ENCODE data around the gene MMP12. TPM values are rescaled to one million over a fixed set of nuclear protein-coding genes. Genes with fewer than 3 reads are reported as not detected.

Gene MMP12
- total RNA-seq, 2 experiments from 2014 or later, result not detected

DNA sequence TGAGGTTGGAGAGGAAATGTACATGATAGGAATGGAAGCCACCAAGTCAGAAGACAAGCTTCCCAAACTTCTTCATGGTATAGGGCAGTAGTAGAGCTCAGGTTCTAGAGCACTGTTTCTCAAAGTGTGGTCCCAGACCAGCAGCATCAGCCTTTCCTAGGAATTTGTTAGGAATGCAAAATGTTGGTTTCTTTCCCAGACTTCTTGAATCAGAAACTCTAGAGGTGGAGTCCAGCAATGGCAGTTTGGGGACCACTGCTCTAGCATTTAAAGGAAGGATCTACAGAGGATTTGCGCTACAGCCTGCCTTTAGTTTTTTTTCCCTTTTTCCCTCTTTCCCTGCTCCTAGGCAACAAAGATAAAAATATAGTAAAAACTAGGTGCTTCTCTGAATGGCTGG, 17.0 kb upstream of the MMP12 start:
- ChIA-PET CTCF (no interaction called here), POLR2A (interaction anchor here (0.7 kb wide), 1 partner anchor 54 kb away, joined by 3 read pairs; no protein-coding TSS in a partner anchor)
- H3K4me3 ChIP-seq (ENCODE audit: low read length), result no peak overlapping the region
- Mint-ChIP-seq H3K4me3 (no peak overlapping the region), H3K27ac (no peak overlapping the region), H3K4me1 (ENCODE audit: low read depth) (no peaks in the 10 kb centered on the region), H3K36me3 (ENCODE audit: low read depth) (no peaks in the 10 kb centered on the region), H3K27me3 (peaks cover 20% of the 10 kb centered on the region), H3K9me3 (peaks cover 14% of the 10 kb centered on the region)
- no peak for ATAC-seq (ENCODE audit: poor library complexity)
- no peak overlapping the region for H3K27ac ChIP-seq (ENCODE audit: low read depth in 1 of 2, low read length in 2 of 2)
- H3K36me3 ChIP-seq (ENCODE audit: insufficient read depth, low read length), result no peaks in the 10 kb centered on the region
- TF ChIP-seq, protein P1, sequence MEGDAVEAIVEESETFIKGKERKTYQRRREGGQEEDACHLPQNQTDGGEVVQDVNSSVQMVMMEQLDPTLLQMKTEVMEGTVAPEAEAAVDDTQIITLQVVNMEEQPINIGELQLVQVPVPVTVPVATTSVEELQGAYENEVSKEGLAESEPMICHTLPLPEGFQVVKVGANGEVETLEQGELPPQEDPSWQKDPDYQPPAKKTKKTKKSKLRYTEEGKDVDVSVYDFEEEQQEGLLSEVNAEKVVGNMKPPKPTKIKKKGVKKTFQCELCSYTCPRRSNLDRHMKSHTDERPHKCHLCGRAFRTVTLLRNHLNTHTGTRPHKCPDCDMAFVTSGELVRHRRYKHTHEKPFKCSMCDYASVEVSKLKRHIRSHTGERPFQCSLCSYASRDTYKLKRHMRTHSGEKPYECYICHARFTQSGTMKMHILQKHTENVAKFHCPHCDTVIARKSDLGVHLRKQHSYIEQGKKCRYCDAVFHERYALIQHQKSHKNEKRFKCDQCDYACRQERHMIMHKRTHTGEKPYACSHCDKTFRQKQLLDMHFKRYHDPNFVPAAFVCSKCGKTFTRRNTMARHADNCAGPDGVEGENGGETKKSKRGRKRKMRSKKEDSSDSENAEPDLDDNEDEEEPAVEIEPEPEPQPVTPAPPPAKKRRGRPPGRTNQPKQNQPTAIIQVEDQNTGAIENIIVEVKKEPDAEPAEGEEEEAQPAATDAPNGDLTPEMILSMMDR (IDR thresholded peaks at IDR 0.05), result no peak
- no peaks in the 10 kb centered on the region for H3K27me3 ChIP-seq (ENCODE audit: control insufficient read depth in 1 of 2, insufficient read depth in 2 of 2, low read length in 2 of 2)
- H3K4me1 ChIP-seq (ENCODE audit: insufficient read depth, low read length), result no peaks in the 10 kb centered on the region
- DNase-seq, result no peak
- peaks cover 0 to 4% of the 10 kb centered on the region in 2 experiments for H3K9me3 ChIP-seq (ENCODE audit: control insufficient read depth in 1 of 2, insufficient read depth in 1 of 2, low read length in 2 of 2)
- intact Hi-C loops (cut with DNase I, micrococcal nuclease), result no loop called here

GRCh38 chr11:102886999-102887398, 12.2 kb upstream of the MMP12 start:
- Mint-ChIP-seq H3K27ac (no peak overlapping the region), H3K36me3 (ENCODE audit: low read depth) (no peaks in the 10 kb centered on the region), H3K9me3 (no peaks in the 10 kb centered on the region), H3K4me3 (no peak overlapping the region), H3K4me1 (ENCODE audit: low read depth) (no peaks in the 10 kb centered on the region), H3K27me3 (peaks cover 9% of the 10 kb centered on the region)
- intact Hi-C loops (cut with DNase I, micrococcal nuclease), result no loop called here
- no peak overlapping the region for H3K27ac ChIP-seq (ENCODE audit: low read depth in 1 of 2, low read length in 2 of 2)
- no peak for DNase-seq
- no peaks in the 10 kb centered on the region for H3K36me3 ChIP-seq (ENCODE audit: insufficient read depth, low read length)
- ChIA-PET CTCF (no interaction called here), POLR2A (no interaction called here)
- no peaks in the 10 kb centered on the region for H3K27me3 ChIP-seq (ENCODE audit: control insufficient read depth in 1 of 2, insufficient read depth in 2 of 2, low read length in 2 of 2)
- TF ChIP-seq, protein P1 (IDR thresholded peaks at IDR 0.05), result no peak
- no peak for ATAC-seq (ENCODE audit: poor library complexity)
- no peaks in the 10 kb centered on the region for H3K9me3 ChIP-seq (ENCODE audit: control insufficient read depth in 1 of 2, insufficient read depth in 1 of 2, low read length in 2 of 2)
- no peaks in the 10 kb centered on the region for H3K4me1 ChIP-seq (ENCODE audit: insufficient read depth, low read length)
- no peak overlapping the region for H3K4me3 ChIP-seq (ENCODE audit: low read length)

DNA sequence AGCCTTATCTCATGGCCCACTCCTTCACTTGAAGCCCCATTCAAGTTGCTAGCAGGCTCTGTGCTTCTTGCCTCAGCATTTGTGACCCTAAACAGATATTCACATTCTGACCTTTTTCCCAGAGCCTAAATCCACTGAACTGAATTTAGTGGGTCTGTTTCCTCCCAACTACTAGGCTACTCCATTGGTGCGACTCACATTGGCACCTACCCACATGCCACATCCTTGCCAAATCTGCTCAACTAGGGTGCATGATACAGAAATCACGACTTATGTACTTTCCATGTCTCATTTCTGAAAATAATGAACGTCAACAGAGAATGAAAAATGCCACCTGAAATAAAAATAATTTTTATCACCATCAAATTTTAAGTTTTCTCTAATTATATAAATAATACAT, 8.4 kb upstream of the MMP12 start:
- ATAC-seq (ENCODE audit: poor library complexity), result no peak
- H3K4me3 Mint-ChIP-seq, result no peak overlapping the region
- intact Hi-C loops (cut with DNase I, micrococcal nuclease), result no loop called here
- ChIA-PET POLR2A (no interaction called here), CTCF (no interaction called here)
- TF ChIP-seq, protein P1 (IDR thresholded peaks at IDR 0.05), result no peak
- Histone ChIP-seq H3K4me3 (ENCODE audit: low read length) (no peak overlapping the region), H3K4me1 (ENCODE audit: insufficient read depth, low read length) (no peaks in the 10 kb centered on the region), H3K36me3 (ENCODE audit: insufficient read depth, low read length) (no peaks in the 10 kb centered on the region), H3K9me3 (ENCODE audit: control insufficient read depth in 1 of 2, insufficient read depth in 1 of 2, low read length in 2 of 2) (no peaks in the 10 kb centered on the region), H3K27me3 (ENCODE audit: control insufficient read depth in 1 of 2, insufficient read depth in 2 of 2, low read length in 2 of 2) (peaks cover 0 to 2% of the 10 kb centered on the region in 2 experiments), H3K27ac (ENCODE audit: low read depth in 1 of 2, low read length in 2 of 2) (no peak overlapping the region)
- peaks cover 5% of the 10 kb centered on the region for H3K27me3 Mint-ChIP-seq
- H3K36me3 Mint-ChIP-seq (ENCODE audit: low read depth), result no peaks in the 10 kb centered on the region
- H3K9me3 Mint-ChIP-seq, result no peaks in the 10 kb centered on the region
- no peak for DNase-seq
- H3K27ac Mint-ChIP-seq, result no peak overlapping the region
- H3K4me1 Mint-ChIP-seq (ENCODE audit: low read depth), result no peaks in the 10 kb centered on the region

All from CD4-positive, alpha-beta T cell (primary cell).